ENCODE measurements around the gene GYPA. TPM values are rescaled to one million over a fixed set of nuclear protein-coding genes. Genes with fewer than 3 reads are reported as not detected.
"Not testable (repeated sequence)": the region's sequence is repeated elsewhere in the genome, so short reads cannot be mapped to it uniquely, and the experiment has no call there.

GYPA gene
- total RNA-seq, 2 donors from 2014 or later = not detected

GRCh38 chr4:144115519-144115918 lies 25.0 kb downstream of the GYPA start:
- Histone ChIP-seq H3K4me3 (no peak overlapping the region), H3K27ac (no peak overlapping the region), H3K4me1 (no peaks in the 10 kb centered on the region), H3K9me3 (no peaks in the 10 kb centered on the region), H3K36me3 (replicated peaks in 1 of 2; ENCODE audit: insufficient read depth in 1 of 2, low read depth in 2 of 2) (no peaks in the 10 kb centered on the region), H3K27me3 (no peaks in the 10 kb centered on the region)
- intact Hi-C loops (cut with DNase I) = no loop called here
- TF ChIP-seq POLR2A (IDR thresholded peaks at IDR 0.05) (no peak), CTCF (IDR thresholded peaks at IDR 0.05) (no peak)
- ATAC-seq = no peak
- 68 to 71% methylated on average over 4 of the region's 4 CpGs for WGBS, 2 donors
- no peak for DNase-seq

- ATAC-seq = no peak
- 47 to 69% methylated on average over 2 of the region's 2 CpGs for WGBS, 2 donors
- Histone ChIP-seq H3K27ac (no peak overlapping the region), H3K36me3 (replicated peaks in 1 of 2; ENCODE audit: insufficient read depth in 1 of 2, low read depth in 2 of 2) (no peaks in the 10 kb centered on the region), H3K27me3 (no peaks in the 10 kb centered on the region), H3K9me3 (no peaks in the 10 kb centered on the region), H3K4me1 (no peaks in the 10 kb centered on the region), H3K4me3 (no peak overlapping the region)
- TF ChIP-seq POLR2A (IDR thresholded peaks at IDR 0.05) = no peak
- intact Hi-C loops (cut with DNase I) = no loop called here
- DNase-seq = no peak
Measured at GRCh38 chr4:144113546-144113945, 27.0 kb downstream of the GYPA start.

- WGBS, 2 donors = 58 to 64% methylated on average over 6 of the region's 6 CpGs
- no peak for DNase-seq
- H3K9me3 ChIP-seq = no peaks in the 10 kb centered on the region
Measured at GRCh38 chr4:144104509-144105130, 35.9 kb downstream of the GYPA start.

GRCh38 chr4:144097776-144098175 lies 42.7 kb downstream of the GYPA start:
- not testable (repeated sequence) for H3K4me3 ChIP-seq, DNase-seq

More at GRCh38 chr4:144104509-144105130, 35.9 kb downstream of the GYPA start:
- Histone ChIP-seq H3K27ac (no peak overlapping the region), H3K36me3 (replicated peaks in 1 of 2; ENCODE audit: insufficient read depth in 1 of 2, low read depth in 2 of 2) (no peaks in the 10 kb centered on the region), H3K27me3 (no peaks in the 10 kb centered on the region), H3K4me3 (no peak overlapping the region), H3K4me1 (no peaks in the 10 kb centered on the region)
- TF ChIP-seq CTCF (IDR thresholded peaks at IDR 0.05) (no peak), POLR2A (IDR thresholded peaks at IDR 0.05) (no peak)
- intact Hi-C loops (cut with DNase I) = no loop called here
- no peak for ATAC-seq

GRCh38 chr4:144093995-144094394 lies 46.5 kb downstream of the GYPA start:
- H3K4me1 ChIP-seq; intact Hi-C loops (cut with DNase I); H3K27ac ChIP-seq; DNase-seq; H3K27me3 ChIP-seq; H3K4me3 ChIP-seq; H3K9me3 ChIP-seq; H3K36me3 ChIP-seq (replicated peaks in 1 of 2; ENCODE audit: insufficient read depth in 1 of 2, low read depth in 2 of 2); ATAC-seq: not testable (repeated sequence)
- 33 to 37% methylated on average over 4 of the region's 4 CpGs for WGBS, 2 donors

More at GRCh38 chr4:144097776-144098175, 42.7 kb downstream of the GYPA start:
- ATAC-seq; H3K36me3 ChIP-seq (replicated peaks in 1 of 2; ENCODE audit: insufficient read depth in 1 of 2, low read depth in 2 of 2); H3K27ac ChIP-seq; H3K9me3 ChIP-seq; H3K4me1 ChIP-seq; intact Hi-C loops (cut with DNase I); H3K27me3 ChIP-seq: not testable (repeated sequence)
- WGBS, 2 donors = 77 to 82% methylated on average over 2 of the region's 2 CpGs

- H3K4me1 ChIP-seq; H3K27ac ChIP-seq; DNase-seq; H3K4me3 ChIP-seq; H3K36me3 ChIP-seq (replicated peaks in 1 of 2; ENCODE audit: insufficient read depth in 1 of 2, low read depth in 2 of 2); intact Hi-C loops (cut with DNase I); H3K9me3 ChIP-seq; H3K27me3 ChIP-seq; ATAC-seq: not testable (repeated sequence)
- WGBS, 2 donors = 70 to 78% methylated on average over 2 of the region's 2 CpGs
Measured at GRCh38 chr4:144091181-144091580, 49.3 kb downstream of the GYPA start.

GRCh38 chr4:144090744-144091143 lies 49.8 kb downstream of the GYPA start:
- TF ChIP-seq CTCF (IDR thresholded peaks at IDR 0.05) (no peak), POLR2A (IDR thresholded peaks at IDR 0.05) (no peak)
- intact Hi-C loops (cut with DNase I) = no loop called here

GRCh38 chr4:144082053-144082452 lies 58.5 kb downstream of the GYPA start:
- DNase-seq; ATAC-seq; H3K4me3 ChIP-seq; H3K27ac ChIP-seq; H3K9me3 ChIP-seq; H3K27me3 ChIP-seq; H3K36me3 ChIP-seq (replicated peaks in 1 of 2; ENCODE audit: insufficient read depth in 1 of 2, low read depth in 2 of 2); H3K4me1 ChIP-seq; intact Hi-C loops (cut with DNase I): not testable (repeated sequence)
- 40 to 54% methylated on average over 3 of the region's 3 CpGs for WGBS, 2 donors

More at GRCh38 chr4:144090744-144091143, 49.8 kb downstream of the GYPA start:
- no peak overlapping the region for H3K4me3 ChIP-seq
- no peaks in the 10 kb centered on the region for H3K36me3 ChIP-seq (replicated peaks in 1 of 2; ENCODE audit: insufficient read depth in 1 of 2, low read depth in 2 of 2)
- H3K9me3 ChIP-seq = no peaks in the 10 kb centered on the region
- WGBS, 2 donors = 69% methylated on average over 4 to 5 of the region's 5 CpGs
- no peaks in the 10 kb centered on the region for H3K4me1 ChIP-seq
- ATAC-seq = no peak
- no peaks in the 10 kb centered on the region for H3K27me3 ChIP-seq
- H3K27ac ChIP-seq = no peak overlapping the region
- no peak for DNase-seq

- intact Hi-C loops (cut with DNase I); H3K4me3 ChIP-seq: not testable (repeated sequence)
- 51 to 56% methylated on average over 4 of the region's 4 CpGs for WGBS, 2 donors
Measured at GRCh38 chr4:144080135-144080534, 60.4 kb downstream of the GYPA start.

More at GRCh38 chr4:144080135-144080534, 60.4 kb downstream of the GYPA start:
- not testable (repeated sequence) for ATAC-seq; H3K36me3 ChIP-seq (replicated peaks in 1 of 2; ENCODE audit: insufficient read depth in 1 of 2, low read depth in 2 of 2); H3K27me3 ChIP-seq; DNase-seq; H3K9me3 ChIP-seq; H3K4me1 ChIP-seq; H3K27ac ChIP-seq

All from body of pancreas (tissue), 4 donors.